ENCODE results near the gene GDF11. TPM values are rescaled to one million over a fixed set of nuclear protein-coding genes. Genes with fewer than 3 reads are reported as not detected.

GDF11 gene
- 12.7 TPM for total RNA-seq

GRCh38 chr12:55742719-55743405, at the start of gene GDF11:
TSS of gene GDF11 (plus strand) at chr12:55743122. CDS start at chr12:55743317, 195 bp downstream.

GRCh38 chr12:55707841-55708694, 34.9 kb upstream of the GDF11 start, which contains the start of gene ITGA7:
TSS of gene ITGA7 (minus strand) at chr12:55707904. CDS start at chr12:55707682, 222 bp downstream.

GRCh38 chr12:55715833-55716581, 26.9 kb upstream of the GDF11 start, which contains the start of gene BLOC1S1:
TSS of gene BLOC1S1 (plus strand) at chr12:55716046. CDS start at chr12:55716052, 6 bp downstream.

GRCh38 chr12:55720071-55720564, 22.8 kb upstream of the GDF11 start, which contains the start of gene RDH5:
TSS of gene RDH5 (plus strand) at chr12:55720393. CDS start at chr12:55721185, 792 bp downstream.

GRCh38 chr12:55728939-55729818, 13.7 kb upstream of the GDF11 start, which contains the start of gene CD63:
TSS of gene CD63 (minus strand) at chr12:55729009. CDS start at chr12:55728341, 668 bp downstream.

Small RNA genes lying within 50 kb of the gene (small RNA-seq; reads per million reads assigned to genes)
- gene AC009779.1 (not detected), gene RF00017 (not detected)

Other genes starting within 250 kb of the GDF11 start
- not detected for gene OR6C4, start 193.5 kb upstream of the GDF11 start, total RNA-seq
- not detected for gene OR2AP1, start 170.7 kb upstream of the GDF11 start, total RNA-seq
- gene OR10P1, start 106.2 kb upstream of the GDF11 start, total RNA-seq, result not detected
- gene ITGA7, start 35.2 kb upstream of the GDF11 start, total RNA-seq, result 14.5 TPM
- gene BLOC1S1, start 27.1 kb upstream of the GDF11 start, total RNA-seq, result 27.7 TPM
- 3.9 TPM for gene RDH5, start 22.7 kb upstream of the GDF11 start, total RNA-seq
- 303 TPM for gene CD63, start 14.1 kb upstream of the GDF11 start, total RNA-seq
- 75.2 TPM for gene SARNP, start 74.6 kb downstream of the GDF11 start, total RNA-seq
- gene ORMDL2, start 74.9 kb downstream of the GDF11 start, total RNA-seq, result 8.5 TPM
- gene DNAJC14, start 86.5 kb downstream of the GDF11 start, total RNA-seq, result 30.7 TPM
- gene MMP19, start 99.8 kb downstream of the GDF11 start, total RNA-seq, result not detected
- gene PYM1, start 184.8 kb downstream of the GDF11 start, total RNA-seq, result 25.1 TPM
- 12.9 TPM for gene DGKA, start 188.0 kb downstream of the GDF11 start, total RNA-seq
- gene PMEL, start 222.9 kb downstream of the GDF11 start, total RNA-seq, result 0.69 TPM
- gene CDK2, start 223.7 kb downstream of the GDF11 start, total RNA-seq, result 12.7 TPM
- 59.1 TPM for gene RAB5B, start 231.0 kb downstream of the GDF11 start, total RNA-seq